GM18867 (cell line): ENCODE results near the gene CRY2.

Experiments
- ATAC-seq: cut with Tn5 transposase; IDR thresholded peaks from one replicate; pipeline ENCODE4 v1.9.1; 2021; ENCODE audit warnings: mild to moderate bottlenecking, moderate library complexity; ENCODE audit not compliant: unreplicated experiment

Gene CRY2

DNA sequence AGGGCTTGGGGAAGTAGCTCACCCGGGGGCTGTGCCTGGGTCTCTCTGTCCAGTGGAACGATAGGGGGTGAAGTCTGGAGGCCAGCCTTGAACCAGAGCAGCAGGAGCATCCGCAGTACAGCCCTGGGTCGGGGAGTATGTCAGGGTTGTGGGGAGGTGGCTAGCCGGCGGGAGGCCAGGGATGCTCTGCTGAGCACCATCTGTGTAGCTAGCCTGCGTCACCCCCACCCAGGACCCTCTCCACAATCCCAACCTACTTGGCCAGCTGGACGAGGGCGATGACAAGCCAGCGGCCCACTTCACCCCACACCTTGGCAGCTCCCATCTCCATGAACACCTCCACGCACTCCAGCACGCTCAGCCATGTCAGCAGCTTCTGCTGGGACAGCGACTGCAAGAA is 68.2 kb downstream of the CRY2 start:
- no peak for ATAC-seq

DNA sequence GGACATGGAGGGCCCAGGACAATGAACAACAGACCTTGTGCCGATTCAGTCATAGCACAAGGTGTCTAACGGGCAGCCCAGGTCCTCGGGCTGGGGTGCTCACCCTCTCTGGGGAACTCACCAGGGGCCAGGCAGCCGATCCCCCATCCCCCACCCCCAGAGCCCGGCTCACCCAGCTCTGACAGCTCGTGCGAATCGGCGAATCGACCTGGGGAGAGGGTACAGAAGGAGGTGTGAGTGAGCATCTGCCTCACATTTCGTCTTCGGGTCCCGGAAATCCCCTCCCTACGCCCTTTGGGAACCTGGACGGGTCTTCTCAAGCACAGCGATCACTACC is 70.0 kb downstream of the CRY2 start:
- no peak for ATAC-seq

DNA sequence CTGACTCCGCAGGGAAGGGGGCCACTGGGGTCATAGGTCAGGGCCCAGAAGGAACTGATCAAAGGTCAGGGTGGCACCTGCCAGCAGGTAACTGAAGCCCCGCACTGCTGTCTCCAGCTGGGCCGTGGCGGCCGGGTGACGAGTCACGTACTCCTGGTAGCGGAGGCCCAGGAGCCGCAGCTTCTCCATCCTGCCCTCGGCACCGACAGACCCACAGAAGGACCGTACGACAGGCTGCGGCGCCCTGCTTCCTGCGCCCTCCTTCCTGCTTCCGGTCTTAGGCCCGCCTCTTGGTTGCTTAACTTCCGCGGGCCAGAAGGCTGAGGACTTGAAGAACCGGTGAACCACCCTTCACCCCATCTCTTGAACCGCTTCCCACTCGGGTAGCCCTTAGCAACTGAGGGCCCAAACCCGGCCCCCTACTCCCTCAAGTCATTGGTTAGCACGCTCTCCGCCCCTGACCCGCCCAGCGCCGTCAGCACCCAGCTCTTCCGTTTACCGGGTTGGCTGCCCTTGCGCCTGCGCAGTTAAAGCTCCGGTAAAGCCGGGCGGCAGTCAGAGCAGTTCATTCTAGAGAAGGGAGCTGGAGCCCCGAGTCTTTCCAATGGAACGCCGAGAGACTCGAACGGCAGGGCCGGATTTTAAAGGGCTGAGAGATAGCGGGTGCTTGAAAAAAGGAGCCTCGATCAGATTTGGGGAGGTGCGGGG is 70.5 kb downstream of the CRY2 start, which contains the start of gene PEX16:
TSS of gene PEX16 (minus strand) at position 255 of the 708 bp plus-strand sequence. CDS start at position 189, 66 bp downstream.
- ATAC-seq, result peak; percentile 86

DNA sequence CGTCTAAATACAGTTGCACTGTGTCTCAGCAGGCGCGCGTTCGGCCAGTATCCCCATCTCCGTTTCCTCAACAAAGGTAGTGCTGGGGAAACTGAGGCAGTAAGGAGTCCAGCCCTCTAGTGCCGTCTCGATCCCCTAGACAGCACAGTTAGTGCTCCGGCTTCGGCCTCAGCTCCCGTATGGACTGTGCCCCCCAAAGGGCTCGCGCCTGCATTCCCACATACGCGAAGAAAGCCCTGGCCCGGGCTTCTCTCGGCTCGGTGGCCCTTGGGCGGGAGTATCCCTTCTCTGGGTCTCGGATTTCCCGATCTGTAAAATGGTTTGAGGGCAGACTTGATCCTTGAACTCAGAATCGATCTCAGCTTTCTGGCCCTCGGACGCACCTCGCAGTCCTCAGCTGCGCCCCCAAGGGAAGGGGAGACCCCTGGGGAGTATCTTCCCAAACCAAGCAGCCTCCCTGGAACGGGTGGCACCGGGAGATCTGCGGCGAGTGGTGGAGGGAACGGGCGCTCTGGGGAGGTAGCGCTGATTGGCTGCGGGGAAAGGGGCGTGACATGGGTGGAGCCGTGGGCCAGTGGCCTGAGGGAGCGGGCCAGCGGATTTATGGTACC is 71.2 kb downstream of the CRY2 start:
- ATAC-seq, result peak; percentile 38

DNA sequence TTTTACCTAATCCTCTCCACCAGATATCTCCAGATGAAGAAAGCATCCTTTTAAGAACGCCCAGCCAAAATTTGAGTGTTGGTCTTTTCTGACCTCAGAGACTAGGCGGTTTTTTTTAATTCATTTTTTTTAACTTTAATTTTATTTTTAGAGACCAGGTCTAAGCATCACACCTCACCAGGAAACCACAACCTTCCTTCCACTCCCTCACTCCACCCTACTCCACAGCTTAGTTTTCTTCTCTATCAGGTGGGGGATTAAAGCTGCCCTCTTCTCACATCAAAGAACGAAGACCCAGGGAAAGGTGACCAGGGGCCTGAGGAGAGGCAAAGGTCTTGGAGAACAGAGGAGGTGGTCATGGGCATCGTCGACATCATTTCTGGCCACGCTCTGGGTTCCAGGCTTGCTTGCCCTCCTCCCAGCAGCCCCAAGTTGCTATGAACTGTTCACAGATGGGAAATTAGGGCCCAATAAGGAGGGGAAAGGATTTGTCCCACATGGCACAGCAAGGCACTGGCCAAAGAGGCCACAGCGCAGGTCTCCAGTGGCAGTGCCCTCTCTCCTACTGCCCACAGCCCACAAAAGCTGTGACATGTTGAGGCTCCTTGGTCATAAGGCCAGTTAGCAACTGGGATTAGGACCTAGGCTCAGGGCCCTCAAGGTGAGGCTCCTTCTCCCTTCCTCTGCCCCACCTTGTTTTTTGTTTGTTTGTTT is 71.8 kb downstream of the CRY2 start:
- ATAC-seq, result no peak

DNA sequence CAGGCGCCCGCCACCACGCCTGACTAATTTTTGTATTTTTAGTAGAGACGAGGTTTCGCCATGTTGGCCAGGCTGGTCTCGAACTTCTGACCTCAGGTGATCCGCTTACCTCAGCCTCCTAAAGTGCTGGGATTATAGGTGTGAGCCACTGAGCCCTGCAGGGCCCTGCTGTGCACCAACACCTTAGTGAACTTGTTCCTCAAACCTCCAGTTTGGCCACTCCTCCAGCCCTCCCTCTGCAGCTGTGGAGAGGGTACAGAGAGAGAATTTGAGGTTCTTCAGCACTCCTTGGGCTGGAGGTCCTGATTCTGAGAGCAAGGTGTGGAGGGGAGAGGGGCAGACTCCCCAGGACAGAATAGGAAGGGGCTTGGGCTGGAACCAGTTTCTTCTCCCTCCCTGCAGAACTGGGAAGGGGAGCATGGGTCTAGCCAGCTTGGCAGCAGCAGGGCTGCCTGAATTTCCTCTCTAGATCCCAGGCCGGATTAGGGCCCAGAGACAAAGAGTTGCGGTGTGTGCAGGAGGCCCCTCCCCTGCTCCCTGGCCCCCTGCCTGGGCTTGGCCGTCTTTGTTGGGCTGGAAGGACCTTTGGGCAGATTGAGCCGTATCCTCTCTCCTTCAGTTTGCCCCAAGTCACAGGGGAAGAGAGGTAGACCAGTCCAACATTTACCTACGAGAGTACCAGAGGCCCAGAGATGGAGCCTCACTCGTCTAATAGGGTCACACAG is 72.7 kb downstream of the CRY2 start:
- ATAC-seq, result no peak

DNA sequence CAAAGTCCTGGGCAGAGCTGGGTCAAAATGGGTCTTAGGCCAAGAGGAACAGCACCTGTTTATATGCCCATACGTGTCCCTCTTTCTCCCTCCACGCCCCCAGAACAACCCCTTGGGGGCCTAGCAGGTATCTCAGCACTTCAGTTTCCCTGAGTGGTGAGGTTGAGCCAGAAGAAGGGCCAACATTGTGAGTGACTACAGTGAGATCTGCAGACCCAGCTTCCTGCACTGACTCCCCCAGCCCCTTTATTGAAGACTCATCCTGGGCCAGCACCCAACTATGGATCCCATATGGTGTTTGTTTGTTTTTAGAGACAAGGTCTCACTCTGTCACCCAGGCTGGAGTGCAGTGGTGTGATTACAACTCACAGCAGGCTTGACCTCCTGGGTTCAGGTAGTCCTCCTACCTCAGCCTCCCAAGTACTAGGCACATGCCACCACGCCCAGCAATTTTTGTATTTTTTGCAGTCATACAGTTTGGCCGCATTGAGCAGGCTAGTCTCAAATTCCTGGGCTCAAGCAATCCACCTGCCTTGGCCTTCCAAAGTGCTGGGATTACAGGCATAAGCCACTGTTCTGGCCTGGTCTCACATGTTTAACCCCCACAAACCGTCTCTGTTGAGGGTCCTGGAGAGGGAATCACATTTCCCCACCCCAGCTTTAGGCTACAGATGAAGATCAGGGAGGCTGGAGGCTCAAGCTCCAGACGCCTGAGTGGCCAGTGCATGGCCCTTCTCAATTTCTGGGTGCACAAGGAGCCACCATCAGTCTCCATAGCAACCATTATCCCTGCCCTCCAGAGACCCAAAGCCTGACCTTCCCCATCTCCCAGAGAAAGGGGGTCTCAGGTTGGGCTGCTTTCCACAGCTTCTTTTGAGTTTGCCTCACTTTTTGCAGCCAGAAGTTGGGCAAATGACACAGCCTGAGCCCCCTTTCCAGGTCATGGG is 73.5 kb downstream of the CRY2 start:
- ATAC-seq, result no peak

DNA sequence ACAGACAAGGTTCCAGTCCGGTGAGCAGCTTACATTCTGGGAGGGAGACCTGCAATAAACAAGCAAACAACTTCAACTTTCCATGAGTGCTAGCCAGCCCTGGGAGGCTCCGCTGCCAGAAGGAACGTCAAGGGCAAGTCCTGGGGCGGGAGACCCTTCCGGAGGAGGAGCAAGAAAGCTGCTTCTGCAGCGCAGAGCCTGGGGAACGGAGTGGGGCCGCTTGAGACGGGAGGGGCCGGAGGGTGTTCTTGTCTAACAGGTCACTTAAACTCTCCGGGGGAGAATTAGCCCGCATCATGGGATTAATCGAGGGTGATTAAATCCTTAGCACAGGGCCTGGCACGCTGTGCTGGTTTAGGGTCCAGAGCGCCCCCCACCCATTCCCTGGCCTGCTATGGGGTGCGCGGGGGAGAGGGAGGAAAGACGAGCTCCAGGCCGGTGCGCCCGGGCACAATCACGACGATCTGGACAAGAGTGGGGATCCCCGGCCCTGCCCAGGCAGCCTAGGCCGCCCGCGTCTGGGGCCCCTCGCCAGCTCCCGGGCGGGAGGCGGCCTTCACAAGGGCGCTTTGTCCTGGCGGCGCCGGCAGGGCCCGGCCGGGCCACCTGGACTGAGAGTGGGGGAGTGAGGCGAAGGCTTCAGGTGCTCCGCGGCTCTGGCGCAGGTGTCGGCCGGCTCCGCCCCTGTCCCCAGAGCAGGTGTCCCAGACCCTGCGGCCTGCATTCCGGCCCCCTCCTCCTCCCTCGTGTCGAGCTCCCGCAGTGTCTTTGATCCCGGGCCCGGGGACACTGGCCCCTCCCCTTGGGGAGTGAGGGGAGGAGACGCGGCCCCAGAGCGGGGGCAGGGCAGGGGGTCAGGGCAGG is 74.5 kb downstream of the CRY2 start:
- no peak for ATAC-seq

DNA sequence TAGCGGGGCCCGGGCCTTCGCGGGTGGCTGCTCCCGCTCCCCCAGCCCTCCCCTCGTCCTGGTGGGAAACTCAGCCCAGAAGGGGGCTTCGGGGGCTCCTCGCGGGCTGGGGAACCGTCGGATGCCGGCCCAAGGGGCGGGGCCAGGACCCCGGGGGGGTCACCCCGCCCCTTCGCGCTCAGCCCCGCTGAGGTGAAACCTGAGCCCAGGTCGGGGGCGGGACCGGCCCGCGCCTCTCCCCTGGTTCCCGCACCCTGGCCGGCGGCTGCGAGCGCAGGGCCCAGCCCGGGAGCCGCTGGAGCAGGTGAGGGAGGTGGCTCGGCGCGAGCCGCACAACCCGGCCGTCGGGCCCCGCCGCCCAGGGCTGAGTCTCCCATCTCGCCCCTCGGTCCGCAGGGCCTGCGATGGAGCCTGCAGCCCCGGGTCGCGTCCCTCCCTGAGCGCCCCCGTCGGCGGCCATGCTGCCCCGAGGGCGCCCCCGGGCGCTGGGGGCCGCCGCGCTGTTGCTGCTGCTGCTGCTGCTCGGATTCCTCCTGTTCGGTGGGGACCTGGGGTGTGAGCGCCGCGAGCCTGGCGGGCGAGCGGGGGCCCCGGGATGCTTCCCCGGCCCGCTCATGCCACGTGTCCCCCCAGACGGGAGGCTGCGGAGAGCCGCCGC is 75.3 kb downstream of the CRY2 start, which contains the start of gene LARGE2:
TSS of gene LARGE2 (plus strand) at position 232 of the 658 bp plus-strand sequence. CDS start at position 459, 227 bp downstream.
- ATAC-seq, result no peak

DNA sequence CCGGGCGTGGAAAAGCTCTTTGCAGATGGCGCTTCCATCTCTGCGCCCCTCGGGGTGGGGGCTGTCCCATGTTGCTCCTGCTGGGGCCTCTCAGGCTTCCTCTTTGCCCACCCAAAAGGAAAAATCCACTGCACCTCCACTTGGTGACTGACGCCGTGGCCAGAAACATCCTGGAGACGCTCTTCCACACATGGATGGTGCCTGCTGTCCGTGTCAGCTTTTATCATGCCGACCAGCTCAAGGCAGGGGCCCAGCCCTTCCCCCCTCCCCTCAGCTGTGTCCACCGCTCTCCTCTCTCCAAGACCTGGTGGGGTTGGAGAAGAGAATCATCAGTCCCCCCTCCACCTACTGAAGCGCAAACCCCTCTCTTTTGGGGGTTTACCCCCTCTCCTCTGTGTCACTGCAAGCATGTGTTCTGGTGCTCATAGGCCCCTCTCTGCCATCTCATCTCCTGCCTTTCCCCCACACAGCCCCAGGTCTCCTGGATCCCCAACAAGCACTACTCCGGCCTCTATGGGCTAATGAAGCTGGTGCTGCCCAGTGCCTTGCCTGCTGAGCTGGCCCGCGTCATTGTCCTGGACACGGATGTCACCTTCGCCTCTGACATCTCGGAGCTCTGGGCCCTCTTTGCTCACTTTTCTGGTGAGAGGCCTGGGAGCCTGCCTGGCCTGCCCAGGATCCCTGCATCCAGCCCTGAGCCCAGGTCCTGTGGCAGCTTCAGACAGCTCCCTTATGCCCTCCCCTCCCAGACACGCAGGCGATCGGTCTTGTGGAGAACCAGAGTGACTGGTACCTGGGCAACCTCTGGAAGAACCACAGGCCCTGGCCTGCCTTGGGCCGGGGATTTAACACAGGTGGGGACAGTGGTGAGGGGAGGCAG is 77.0 kb downstream of the CRY2 start:
- ATAC-seq, result no peak

DNA sequence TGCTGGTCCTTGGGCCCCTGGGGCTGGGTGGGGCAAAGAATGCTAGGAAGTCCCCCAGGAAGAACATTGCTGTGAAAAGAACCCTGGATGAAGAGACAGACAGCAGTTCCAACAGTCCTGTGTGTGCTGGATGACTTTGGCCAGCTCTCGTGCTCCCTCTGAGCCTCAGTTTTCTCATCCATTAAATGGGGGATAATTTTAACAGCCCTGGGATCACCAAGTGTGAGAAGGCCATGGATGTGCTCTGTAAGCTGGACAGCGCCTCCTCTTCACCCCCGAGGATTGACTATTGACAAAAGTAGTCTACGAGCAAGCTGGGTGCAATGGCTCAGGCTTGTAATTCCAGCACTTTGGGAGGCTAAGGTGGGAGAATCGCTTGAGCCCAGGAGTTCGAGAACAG is 77.7 kb downstream of the CRY2 start:
- no peak for ATAC-seq

DNA sequence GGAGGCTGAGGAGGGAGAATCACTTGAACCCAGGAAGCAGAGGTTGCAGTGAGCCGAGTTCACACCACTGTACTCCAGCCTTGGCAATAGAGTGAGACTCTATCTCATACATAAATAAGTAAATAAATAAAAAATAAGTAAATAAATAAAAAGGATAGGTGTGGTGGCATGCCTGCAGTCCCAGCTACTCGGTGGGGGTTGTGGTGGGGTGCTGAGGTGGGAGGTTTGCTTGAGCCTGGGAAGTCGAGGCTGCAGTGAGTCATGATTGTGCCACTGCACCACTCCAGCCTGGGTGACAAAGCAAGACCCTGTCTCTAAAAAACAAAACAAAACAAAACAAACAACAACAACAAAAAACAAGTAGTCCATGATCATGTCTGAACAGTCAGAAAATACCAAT is 78.3 kb downstream of the CRY2 start:
- no peak for ATAC-seq

DNA sequence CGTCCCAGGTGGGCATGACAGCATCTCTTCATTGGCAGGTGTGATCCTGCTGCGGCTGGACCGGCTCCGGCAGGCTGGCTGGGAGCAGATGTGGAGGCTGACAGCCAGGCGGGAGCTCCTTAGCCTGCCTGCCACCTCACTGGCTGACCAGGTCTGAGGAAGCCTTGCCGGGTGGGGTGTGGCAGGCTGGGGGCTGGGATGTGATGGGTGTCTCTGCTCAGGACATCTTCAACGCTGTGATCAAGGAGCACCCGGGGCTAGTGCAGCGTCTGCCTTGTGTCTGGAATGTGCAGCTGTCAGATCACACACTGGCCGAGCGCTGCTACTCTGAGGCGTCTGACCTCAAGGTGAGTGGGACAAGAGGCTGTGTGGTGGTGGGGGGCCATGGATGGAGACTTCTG is 78.7 kb downstream of the CRY2 start:
- ATAC-seq, result no peak

DNA sequence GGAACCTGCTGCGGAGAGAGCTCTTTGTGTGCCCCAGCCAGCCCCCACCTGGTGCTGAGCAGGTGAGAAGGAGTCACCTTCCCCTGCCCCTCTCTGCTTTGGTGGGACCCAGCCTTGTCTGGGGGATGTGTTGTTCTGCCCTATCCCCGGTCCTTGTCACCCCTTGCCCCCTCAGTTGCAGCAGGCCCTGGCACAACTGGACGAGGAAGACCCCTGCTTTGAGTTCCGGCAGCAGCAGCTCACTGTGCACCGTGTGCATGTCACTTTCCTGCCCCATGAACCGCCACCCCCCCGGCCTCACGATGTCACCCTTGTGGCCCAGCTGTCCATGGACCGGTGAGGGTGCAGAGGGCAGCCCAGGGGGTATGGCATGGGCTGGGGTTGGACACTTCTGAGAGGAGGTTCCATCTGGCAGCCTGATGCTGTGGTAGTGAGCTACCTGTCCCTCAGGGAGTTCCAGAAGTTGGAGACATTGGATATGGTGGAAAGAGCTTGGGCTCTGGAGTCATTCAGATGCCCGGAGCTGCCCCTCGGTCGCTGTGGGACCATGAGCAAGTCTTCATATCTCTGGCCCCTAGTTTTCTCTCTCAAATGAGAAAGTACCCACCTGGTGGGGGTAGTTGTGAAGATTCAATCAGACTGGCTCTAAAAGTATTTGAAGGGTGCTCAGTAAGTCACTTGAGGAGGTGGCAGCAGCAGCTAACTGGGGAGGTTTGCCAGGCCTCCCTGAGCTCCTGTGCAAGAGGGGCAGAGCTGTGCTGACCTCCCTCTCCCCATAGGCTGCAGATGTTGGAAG is 79.5 kb downstream of the CRY2 start:
- ATAC-seq, result no peak

DNA sequence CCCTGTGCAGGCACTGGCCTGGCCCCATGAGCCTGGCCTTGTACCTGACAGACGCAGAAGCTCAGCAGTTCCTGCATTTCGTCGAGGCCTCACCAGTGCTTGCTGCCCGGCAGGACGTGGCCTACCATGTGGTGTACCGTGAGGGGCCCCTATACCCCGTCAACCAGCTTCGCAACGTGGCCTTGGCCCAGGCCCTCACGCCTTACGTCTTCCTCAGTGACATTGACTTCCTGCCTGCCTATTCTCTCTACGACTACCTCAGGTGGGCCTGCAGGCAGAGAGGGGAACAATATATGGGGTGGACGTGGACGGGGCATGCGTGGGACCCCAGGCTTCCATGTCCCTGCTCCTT is 80.0 kb downstream of the CRY2 start:
- ATAC-seq, result no peak

DNA sequence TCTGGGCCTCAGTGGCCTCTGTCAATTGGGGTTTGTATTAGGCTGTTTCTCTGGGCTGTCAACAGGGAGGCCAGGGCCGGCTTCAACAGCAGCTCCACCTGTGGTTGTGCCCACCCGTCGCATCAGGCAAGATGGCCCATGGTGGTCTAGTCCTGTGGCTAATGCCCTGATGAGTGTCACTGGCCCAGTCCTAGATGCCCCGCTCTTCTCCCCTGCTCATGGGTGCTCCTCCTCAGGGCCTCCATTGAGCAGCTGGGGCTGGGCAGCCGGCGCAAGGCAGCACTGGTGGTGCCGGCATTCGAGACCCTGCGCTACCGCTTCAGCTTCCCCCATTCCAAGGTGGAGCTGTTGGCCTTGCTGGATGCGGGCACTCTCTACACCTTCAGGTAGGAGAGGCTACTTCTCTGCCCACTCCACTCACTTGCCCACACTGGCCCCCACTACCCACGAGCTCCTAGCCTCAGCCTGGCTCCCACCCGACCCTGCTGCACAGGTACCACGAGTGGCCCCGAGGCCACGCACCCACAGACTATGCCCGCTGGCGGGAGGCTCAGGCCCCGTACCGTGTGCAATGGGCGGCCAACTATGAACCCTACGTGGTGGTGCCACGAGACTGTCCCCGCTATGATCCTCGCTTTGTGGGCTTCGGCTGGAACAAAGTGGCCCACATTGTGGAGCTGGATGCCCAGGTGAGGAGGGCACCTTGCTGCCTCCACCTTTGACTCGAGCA is 80.6 kb downstream of the CRY2 start:
- no peak for ATAC-seq
